Stimulated activated CD8-positive, alpha-beta memory T cell treated with anti-CD3 and anti-CD28 coated beads, Interleukin-7, amount 100 ng/mL, for 1 hour (primary cell): Measurements from ENCODE around the gene FGF3.

ENCODE experiments used
- DNase-seq, 2 donors: peaks; one replicate each; pipeline ENCODE4 v3.0.0-alpha.2; 2020; ENCODE audit warnings: low read depth in 2 of 2

The FGF3 gene

DNA sequence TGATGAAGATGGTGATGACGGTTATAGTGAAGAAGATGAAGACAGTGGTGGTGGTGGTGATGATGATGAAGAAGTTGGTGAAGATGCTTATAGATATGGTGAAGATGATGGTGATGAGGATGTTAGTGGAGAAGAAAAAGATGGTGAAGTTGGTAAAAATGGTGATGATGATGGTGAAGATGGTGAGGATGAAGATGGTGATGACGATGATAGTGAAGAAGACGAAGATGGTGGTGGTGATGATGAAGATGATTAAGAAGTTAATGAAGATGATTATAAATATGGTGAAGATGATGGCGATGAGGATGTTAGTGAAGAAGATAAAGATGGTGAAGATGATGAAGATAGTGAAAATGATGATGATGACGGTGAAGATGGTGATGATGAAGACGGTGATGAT is 25.2 kb upstream of the FGF3 start:
- DNase-seq: no peak

DNA sequence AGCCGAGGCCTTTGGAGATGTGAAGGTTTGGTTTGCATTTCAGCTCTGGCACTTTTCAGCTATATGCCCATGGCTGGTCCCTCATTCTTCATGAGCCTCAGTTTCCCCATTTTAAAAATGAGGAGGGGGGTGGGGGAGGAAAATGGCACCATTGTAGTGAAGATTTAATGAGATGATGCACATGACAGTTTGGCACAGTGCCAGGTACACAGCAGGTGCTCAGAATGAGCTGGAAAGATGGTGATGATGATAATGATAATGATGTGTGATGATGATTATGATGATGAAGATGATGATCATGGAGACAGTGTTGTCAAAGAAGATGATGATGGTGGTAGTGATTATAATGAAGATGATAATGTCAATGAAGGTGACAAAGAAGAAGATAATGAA is 24.3 kb upstream of the FGF3 start:
- no peak for DNase-seq

DNA sequence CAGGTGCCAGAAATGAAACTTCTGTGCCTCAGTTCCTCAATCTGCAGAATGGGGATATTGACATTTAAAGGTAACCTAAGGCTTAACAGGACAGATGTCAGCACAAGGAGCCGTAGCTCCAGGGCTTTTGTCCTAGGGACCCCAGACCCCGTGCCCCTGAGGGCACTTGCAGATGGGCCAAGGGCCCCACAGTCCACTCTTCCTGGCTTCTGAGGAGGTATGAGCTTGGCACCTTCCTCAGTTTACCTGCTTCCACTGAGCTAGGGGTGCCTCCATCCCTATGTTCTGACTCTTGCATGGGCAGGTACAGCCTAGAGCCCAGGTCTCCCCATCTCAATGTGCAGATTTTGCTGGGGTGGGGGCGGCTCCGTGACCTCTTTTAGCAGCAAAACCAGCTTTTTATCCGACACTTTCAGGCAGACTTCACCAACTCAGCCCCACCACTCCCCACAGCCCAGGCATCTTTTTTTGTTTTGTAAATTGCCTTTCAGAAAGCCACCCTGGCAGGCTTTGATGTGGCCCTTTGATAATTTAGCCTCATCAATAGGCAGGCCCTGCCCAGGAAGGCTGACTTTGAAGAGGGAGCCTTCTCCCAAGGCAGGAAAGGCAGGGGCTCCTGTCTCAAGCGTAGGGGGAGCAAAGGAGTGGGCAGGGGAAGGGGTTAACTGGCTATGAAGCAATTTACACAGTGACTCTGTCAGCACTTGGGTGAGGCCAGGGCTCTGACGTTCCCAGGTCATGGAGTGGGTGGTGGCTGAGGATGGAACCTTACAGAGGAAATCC is 23.7 kb upstream of the FGF3 start:
- DNase-seq: no peak

DNA sequence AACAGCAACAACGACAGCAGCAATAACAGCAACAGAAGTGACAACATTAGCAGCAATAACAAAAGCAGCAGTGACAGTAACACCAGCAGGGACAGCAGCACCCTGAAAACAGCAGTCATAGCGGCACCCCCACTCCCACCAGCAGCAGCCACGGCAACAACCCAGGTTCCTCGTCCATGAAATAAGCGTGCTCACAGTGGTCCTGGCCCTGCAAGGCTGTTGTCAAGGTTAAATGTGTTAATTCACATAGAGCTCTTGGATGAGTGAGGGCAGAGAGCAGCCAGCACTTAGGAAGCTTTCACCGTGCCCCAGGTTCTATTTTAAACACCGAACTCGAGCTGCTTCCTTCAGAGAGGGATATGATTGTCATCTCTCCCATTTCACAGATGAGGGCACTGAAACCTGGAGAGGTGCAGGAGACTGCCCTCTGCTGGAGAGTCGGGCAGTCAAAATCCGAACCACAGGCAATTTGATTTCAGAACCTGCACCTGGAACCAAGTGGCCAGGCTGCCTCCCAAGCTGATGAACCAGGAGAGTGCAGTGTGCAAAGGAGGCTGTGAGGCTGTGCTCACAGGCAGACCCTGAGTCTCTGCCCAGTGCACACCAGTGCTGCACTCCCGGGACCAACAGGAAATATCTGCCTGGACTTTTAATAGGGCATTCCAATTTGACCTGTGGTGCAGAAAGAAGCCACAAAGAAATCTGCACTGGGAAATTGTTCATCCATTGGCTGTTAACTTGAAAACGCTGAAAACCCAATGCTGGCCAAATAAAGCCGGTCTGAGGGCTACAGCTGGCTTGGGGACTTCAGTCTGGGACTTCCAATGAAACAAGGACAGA is 22.9 kb upstream of the FGF3 start:
- DNase-seq: no peak

DNA sequence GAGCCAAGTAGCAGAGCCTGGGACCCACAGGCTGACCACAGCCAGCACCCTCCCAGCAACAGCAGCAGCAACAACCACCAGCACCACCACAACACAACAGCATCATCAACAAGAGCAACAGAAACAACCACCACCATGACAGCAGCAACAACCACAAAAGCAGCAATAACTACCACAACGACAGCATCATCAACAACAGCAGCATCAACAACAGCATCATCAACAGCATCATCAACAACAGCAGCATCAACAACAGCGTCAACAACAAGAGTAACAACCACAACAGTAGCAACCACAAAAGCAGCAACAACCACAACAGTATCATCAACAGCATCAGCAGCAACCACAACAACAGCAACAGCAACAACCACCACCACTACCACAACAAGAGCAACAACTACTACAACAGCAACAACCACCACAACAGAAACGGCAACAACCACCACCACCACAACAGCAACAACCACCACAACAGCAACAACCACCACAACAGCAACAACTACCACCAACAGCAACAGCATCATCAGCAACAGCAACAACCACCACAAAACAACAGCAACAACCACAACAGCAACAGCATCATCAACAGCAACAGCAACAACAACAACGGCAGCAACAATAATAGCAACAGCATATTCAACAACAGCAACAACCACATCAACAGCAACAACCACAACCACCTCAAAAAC is 22.1 kb upstream of the FGF3 start:
- no peak for DNase-seq

DNA sequence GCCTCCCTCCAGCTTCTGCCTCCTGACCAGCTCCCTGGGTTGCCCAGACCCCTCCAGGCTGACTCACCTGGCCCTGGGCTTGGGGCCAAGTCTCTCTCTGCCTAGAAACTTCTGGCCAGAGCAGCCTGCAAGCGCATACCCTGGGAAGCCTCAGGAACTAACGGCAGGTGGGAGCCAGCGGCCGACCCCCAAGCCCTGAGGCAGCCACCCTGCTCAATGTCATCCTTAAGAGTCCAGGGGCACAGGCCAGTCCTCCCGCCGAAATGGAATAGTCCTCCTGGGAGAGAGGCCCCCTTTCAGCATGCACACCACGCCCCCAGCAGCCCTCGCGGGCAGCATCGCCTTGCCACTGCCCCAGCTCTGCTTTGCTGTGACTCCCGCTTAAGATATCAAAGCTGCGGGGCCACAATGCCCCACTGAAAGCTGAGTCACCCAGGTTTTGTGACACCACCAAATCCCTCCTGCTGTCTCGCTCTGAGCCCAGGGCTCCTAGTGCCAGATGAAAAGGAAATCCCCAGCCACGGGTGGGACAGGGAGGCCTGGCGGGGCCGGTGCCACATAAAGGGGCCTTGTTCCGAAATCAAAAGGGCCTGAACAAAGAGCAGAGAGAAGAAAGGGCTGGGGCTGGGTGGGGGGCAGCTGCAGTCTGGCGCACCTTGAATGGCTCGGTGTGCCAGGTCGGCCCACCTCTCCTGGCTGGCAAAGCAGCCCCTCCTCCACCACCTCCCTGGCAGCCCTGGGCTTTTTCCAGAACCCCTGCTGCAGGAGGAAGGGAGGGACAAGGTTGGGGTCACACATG is 21.4 kb upstream of the FGF3 start:
- no peak for DNase-seq

DNA sequence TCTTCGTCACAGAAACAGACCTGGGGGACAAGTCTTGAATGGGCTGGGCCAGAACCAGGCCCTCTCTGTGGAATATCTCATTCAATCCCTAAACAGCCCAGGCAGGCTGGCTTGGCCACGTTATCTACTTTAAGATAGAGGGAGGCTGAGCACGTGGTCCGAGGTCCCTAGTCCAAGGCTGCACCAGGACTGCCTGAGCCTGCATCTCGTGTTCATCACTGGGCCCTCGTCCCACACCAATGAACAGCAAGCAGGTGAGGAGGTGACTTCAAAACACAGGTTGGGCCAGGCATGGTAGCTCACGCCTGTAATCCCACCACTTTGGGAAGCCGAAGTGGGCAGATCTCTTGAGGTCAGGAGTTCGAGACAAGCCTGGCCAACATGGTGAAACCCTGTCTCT is 20.3 kb upstream of the FGF3 start:
- DNase-seq: no peak

DNA sequence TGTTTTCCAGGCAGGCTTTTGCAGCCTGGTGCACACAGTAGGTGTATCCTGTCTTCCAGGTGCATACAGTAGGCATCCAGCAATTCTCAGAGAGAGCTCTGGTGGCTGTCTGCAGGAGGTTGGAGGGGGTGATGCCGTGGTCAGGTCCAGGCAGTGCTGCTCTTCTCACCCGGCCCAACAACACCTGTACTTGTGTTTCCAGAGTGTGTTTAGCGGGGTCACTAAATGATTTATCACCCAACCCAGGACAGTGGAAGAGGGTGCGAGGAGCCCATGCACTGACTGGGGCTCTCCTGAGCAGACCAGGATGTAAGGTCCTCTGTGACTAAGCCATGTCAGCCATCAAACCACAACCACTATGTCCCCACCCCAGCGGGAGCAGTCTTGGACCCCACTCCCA is 18.6 kb upstream of the FGF3 start:
- DNase-seq: no peak

DNA sequence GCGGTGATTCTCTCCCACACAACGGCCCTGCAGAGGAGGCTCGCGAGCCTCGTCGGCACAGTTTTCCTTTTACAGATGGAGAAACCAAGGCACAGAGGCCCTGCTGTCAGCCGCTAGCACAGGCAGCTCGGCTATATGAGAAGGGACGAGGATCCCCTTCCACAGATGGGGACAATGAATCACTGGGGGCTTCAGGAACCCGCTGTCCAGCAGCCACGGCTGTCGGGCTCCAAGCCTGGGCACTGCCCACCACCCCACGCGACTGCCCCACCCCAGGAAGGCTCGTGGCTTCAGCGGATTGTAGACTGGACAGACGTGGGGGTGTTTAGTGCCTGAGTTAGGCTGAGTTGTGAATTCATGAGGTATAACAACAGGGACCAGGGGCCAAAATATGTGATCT is 17.2 kb upstream of the FGF3 start:
- DNase-seq: no peak

DNA sequence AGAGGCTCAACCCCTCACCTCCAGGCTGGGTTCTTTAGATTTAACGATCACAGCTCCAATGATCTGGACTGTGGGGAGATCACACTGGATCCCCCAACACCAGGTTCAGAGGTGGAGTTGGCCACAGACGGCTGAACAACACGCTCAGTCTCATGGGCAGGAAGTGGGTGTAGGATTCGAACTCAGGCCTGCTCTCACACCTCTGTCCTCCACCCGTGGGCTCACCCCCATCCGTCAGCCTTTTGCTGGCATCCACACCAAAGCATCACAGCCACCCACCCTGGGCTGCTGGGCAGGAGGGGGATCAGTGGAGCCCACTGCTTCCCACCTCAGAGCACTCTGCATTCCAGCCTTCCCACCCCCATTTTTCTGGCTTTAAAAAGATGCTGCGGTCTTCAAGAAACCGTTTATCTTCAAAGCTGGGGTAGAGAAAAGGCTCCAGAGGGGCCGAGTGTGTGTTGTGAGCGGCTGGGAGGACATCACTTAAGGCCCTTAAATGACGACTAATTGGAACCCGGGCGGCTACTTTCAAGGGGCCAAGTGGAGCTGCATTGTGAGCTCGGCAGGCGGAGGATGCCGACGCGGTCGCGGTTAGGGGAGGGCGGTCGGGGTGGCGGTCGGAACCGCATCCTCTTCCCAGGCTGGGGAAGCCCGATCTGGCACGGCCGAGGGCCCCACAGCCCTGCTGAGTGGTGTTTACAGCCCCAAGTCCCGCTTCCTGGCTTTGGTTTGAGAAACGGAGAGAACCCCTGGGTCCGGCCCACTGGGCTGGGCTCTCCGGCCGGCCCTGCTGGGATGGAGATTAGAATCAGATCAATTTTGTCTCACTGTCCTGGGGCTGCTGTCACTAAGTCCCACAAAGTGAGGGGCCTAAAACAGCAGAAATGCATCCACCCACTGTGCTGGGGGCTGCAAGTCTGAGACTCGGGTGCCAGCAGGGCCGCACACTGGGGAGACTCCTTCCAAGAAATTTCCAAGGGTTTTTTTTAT is 15.9 kb upstream of the FGF3 start:
- DNase-seq: no peak

DNA sequence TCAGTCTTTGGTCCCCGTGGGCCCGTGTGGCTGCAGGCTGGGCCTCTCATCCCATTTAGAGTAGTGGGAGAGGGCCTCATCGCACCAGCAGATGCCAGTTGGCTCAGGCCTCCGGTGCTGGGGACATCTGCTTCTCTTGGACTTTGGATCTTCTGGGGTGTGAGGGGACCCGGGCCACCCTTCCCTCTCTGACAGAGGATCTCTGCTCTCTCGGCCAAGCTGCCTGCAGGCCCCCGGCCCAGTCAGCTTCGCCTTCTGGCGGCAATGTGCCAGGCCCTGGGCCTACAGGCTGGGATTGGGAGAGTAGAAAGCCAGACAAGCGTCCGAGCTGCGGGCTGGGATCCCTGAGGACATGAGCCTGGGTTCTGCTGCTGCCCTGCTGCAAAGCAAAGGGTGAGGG is 15.0 kb upstream of the FGF3 start:
- DNase-seq: no peak

DNA sequence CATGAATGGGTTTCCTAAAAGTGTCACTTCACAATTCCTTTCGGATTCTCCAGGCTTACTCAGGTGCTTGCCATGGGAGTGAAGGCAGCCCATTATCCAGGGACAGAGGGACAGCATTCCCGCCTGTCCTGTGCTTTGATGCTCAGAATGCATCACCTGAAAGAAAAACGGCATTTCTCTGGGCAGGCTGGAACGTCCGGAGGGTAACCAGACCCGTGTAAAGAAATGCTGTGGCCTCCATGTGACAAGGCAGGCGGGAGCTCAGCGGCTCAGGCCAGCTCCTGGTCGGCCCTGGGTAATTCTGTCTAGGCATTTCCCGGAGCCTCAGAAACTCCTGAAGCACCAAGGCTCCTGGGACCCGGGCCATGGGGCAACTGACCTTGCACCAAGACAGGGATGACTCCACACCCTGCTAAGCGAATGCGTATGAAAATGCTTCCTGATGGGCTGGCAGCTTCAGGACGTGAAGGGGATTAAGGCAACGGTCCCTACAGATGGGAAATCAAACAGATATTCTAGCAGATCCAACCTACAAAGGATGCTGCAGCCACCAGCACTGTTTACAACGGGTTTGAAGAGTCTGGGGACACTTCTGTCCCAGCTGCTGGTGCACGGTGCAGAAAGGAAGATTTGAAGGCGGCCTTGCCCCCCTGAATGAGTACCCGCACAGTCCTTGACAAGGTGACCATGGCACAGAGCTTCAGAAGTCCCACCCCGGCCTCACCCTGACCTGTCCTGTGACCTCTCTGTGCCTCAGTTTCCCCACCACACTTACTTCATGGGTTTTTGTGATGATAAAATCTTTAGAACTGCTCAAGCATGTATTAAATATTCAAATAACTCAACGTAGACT is 13.6 kb upstream of the FGF3 start:
- DNase-seq: no peak

DNA sequence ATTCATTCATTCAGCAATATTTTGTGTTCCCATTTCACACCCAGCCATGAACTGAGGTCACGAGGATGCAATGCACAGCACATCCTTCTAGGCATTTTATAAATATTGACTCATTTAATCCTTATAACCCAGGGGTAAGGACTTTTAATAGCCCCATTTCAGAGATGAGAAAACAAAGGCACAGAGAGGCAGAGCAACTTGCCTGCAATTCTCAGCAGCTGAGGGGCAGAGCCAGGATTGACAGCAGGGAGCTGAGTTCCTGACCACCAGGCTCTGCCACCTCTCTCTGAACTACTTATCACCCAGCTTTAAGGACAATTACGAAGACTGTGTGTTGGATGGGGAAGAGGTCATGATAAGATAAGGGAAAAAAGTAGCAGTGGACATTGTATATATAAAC is 12.8 kb upstream of the FGF3 start:
- no peak for DNase-seq

DNA sequence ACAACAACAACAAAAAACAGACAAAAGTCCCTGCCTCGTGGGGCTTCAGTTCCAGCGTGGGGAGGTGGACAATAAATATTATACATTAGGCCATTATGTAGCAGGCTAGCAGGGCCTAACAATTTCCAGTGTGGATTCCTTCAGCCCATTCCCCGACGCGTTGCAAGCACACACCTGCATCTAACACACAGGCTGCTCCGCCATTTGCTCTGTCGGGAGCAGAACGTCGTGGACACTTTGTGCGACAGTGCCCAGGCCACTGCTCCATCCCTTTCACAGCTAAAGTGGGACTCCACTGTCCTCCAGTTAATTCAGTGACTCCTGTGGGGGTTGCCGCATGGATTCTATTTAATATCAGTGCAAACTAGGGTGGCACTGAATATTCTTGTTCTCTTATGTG is 10.9 kb upstream of the FGF3 start:
- DNase-seq: no peak

DNA sequence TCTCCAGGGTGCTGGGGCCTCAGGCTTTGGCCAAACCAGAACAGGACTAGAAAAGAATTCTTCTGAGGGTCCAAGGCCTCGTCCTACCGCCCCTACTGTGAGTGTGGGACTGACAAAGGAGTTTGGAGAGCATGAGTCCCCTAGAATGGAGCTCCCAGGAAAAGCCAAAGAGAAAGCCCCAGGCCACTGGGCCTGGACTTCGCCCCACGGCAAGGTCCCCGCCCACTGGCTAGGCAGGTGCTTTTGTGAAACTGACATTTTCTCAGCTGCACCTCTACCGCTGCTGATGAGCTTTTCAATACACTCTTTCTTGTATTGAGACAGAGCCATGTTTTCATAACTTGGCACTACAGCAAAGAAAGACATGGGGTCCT is 9.7 kb upstream of the FGF3 start:
- DNase-seq: no peak

DNA sequence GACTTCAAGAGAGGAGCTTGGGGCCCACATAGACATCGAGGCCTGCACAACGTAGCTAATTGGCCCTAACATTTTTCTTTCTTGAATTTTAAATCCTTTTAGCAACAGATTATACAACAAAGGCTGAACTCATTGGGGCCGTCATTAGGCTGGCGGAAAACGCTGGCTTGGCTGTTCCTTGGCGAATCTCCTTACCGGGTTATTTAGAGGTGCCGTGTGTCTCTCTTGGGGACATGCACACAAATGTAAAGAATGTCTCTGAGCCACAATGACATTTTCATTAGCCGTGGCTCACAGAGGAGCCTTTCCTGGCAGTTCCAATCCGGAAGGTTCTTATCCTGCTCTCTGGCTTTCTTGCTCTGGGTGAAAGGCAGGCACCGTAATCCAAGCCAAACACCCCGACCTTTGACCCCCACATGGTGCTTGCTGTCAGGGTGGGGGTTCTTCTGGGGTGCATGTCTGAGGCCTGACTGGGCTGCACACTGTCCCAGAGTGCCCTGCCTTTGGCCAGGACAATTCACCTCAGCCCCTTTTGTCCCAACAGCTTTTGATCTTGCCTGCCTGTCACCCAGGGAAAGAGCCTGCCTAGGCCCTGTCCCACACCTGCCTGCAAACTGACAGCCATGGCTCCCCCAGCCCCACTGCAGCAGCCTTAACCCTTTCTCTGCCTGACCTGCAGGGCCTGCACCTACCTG is 9.2 kb upstream of the FGF3 start:
- DNase-seq: no peak

DNA sequence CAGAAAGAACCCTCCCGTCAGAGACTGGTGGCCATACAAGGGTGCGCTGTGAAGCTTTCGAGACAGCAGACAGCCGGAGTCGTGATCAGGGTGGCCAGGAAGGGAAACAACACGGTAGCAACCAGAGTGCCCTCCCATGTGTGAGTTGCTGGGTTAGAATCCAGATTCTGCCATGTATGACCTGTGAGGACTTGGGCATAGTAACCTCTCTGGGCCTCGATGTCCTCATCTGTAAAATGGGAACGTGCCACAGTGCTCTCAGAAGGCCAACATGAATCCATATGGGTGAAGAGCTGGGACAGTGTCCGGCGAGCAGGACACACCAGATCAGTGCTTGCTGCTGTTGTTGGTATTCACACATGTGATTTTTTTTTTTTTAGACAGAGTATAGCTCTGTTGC is 7.6 kb upstream of the FGF3 start:
- DNase-seq: no peak

DNA sequence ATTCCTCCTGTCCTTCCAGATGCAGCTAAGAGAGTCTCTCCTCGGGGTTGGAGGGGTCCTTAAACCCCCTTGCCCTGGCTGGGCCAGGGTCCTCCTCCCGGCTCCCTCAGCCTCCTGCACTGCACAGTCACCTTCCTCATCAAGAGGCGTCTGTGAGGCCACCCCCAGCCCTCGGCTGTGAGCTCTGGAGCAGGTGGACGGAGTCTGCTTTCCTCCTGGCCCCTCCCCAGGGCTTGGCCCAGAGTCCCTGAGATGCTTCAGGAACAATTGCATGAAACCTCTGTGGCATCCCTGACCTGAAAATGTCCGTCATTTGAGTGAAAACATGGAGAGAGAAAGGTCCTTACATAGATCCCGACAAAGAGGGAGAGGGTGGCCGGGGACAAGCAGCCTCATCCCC is 6.7 kb upstream of the FGF3 start:
- DNase-seq: no peak
